Ovary (tissue), 3 donors: ENCODE measurements around the gene CYP19A1.

Source experiments
- EP300 ChIP-seq: sonication (generic); formaldehyde crosslinking; IDR thresholded peaks from one replicate; pipeline ENCODE4 v1.6.1; 2017; ENCODE audit warnings: antibody characterized with exemption
- POLR2A ChIP-seq: fragments of 450-650 bp; IDR thresholded peaks from one replicate; pipeline ENCODE4 v1.6.1; 2017; ENCODE audit warnings: antibody characterized with exemption, mild to moderate bottlenecking, moderate library complexity
- TF ChIP-seq, protein P1 (sequence below), 3 donors: fragments of 450-650 bp in 2 of 3; fragments of 200-600 bp in 1 of 3; IDR thresholded peaks; one replicate each; pipeline versions ENCODE4 v1.5.1 to v1.8.0; 2016 to 2022; ENCODE audit warnings: antibody characterized with exemption in 3 of 3, mild to moderate bottlenecking in 1 of 3
- donor health status: DM: no; HTN: no; CAD: no.

DNA sequence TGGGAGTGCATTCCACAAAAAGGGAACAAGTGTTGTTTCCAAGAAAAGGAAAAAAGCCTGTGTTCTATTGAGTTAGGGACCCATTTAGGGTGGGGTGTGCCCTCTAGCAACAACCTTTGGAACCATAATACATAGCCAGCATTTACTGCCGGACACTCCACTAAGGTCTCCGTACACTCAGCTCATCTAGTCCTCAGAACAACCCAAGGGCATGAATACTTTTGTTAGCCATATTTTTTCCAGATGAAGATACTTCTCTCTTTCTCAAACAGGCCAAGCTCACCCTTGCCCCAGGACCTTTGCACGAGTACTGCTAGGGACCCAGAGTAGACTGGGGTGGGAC is 49.3 kb upstream of the CYP19A1 start:
- TF ChIP-seq, protein P1, sequence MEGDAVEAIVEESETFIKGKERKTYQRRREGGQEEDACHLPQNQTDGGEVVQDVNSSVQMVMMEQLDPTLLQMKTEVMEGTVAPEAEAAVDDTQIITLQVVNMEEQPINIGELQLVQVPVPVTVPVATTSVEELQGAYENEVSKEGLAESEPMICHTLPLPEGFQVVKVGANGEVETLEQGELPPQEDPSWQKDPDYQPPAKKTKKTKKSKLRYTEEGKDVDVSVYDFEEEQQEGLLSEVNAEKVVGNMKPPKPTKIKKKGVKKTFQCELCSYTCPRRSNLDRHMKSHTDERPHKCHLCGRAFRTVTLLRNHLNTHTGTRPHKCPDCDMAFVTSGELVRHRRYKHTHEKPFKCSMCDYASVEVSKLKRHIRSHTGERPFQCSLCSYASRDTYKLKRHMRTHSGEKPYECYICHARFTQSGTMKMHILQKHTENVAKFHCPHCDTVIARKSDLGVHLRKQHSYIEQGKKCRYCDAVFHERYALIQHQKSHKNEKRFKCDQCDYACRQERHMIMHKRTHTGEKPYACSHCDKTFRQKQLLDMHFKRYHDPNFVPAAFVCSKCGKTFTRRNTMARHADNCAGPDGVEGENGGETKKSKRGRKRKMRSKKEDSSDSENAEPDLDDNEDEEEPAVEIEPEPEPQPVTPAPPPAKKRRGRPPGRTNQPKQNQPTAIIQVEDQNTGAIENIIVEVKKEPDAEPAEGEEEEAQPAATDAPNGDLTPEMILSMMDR (IDR thresholded peaks at IDR 0.05) = no peak
- TF ChIP-seq POLR2A (no peak), EP300 (no peak)
